Fibroblast of lung (primary cell): ENCODE results near the gene TIMP1. TPM values are rescaled to one million over a fixed set of nuclear protein-coding genes. Genes with fewer than 3 reads are reported as not detected.

ENCODE experiments used
- DNase-seq, 2 donors: peaks; one replicate each; pipeline versions ENCODE4 v3.0.0 to v3.0.0-alpha.2; 2010; ENCODE audit warnings: low read depth in 2 of 2
- H2AFZ ChIP-seq: 2 replicates; pipeline ENCODE4 v1.5.1; 2012; ENCODE audit warnings: low read length, control low read depth, inconsistent platforms
- H3K27ac ChIP-seq: 2 replicates; pipeline ENCODE4 v1.5.1; 2011; ENCODE audit warnings: low read length, control low read depth; ENCODE audit not compliant: insufficient read depth
- H3K27me3 ChIP-seq: 2 replicates; pipeline ENCODE4 v1.5.1; 2011; ENCODE audit warnings: mild to moderate bottlenecking, low read length; ENCODE audit not compliant: control insufficient read depth, insufficient read depth
- H3K36me3 ChIP-seq: 2 replicates; pipeline ENCODE4 v1.5.1; 2011; ENCODE audit warnings: low read length; ENCODE audit not compliant: control insufficient read depth, insufficient read depth
- H3K4me1 ChIP-seq: 2 replicates; pipeline ENCODE4 v1.5.1; 2011; ENCODE audit warnings: low read length; ENCODE audit not compliant: control insufficient read depth, insufficient read depth; ENCODE audit errors: extremely low read depth
- H3K4me2 ChIP-seq: 2 replicates; pipeline ENCODE4 v1.5.1; 2011; ENCODE audit warnings: low read length, control low read depth; ENCODE audit not compliant: insufficient read depth; ENCODE audit errors: extremely low read depth
- H3K4me3 ChIP-seq, 4 experiments: fragments of 200-600 bp in 1 of 4; sonication (generic) in 1 of 4; replicated peaks in 1 of 4; 2 replicates each; pipeline ENCODE4 v1.5.1; 2011 to 2016; ENCODE audit warnings: low read length in 4 of 4, low read depth in 3 of 4, mild to moderate bottlenecking in 3 of 4, control low read depth in 2 of 4, inconsistent platforms in 1 of 4, mixed read lengths in 1 of 4; ENCODE audit not compliant: insufficient read depth in 1 of 4; ENCODE audit errors: control extremely low read depth in 1 of 4
- H3K79me2 ChIP-seq: 2 replicates; pipeline ENCODE4 v1.5.1; 2012; ENCODE audit warnings: mild to moderate bottlenecking, low read length, inconsistent platforms; ENCODE audit not compliant: control insufficient read depth, insufficient read depth
- H3K9ac ChIP-seq: 2 replicates; pipeline ENCODE4 v1.5.1; 2011; ENCODE audit warnings: mild to moderate bottlenecking, low read length, control low read depth; ENCODE audit not compliant: insufficient read depth
- H3K9me3 ChIP-seq: 2 replicates; pipeline ENCODE4 v1.5.1; 2012; ENCODE audit warnings: low read depth, low read length; ENCODE audit not compliant: control insufficient read depth, insufficient read depth
- H4K20me1 ChIP-seq: 2 replicates; pipeline ENCODE4 v1.5.1; 2011; ENCODE audit warnings: low read length; ENCODE audit not compliant: control insufficient read depth, insufficient read depth; ENCODE audit errors: extremely low read depth
- CTCF ChIP-seq, 2 donors: IDR thresholded peaks in 1 of 2; conservative IDR thresholded peaks in 1 of 2; 1 replicate in 1 of 2; 2 replicates in 1 of 2; pipeline ENCODE4 v1.5.1; 2011 to 2012; ENCODE audit warnings: low read length in 2 of 2, control low read depth in 1 of 2, inconsistent platforms in 1 of 2, low read depth in 1 of 2, mild to moderate bottlenecking in 1 of 2
- EZH2 ChIP-seq: IDR thresholded peaks from 2 replicates; pipeline ENCODE4 v1.5.1; 2012; ENCODE audit warnings: low read length, control low read depth, mild to moderate bottlenecking; ENCODE audit errors: missing control alignments
- polyA plus RNA-seq, 2 donors: library from polyadenylated mRNA; depleted of rRNA in 1 of 2; stranded (reverse) in 1 of 2; unstranded in 1 of 2; fragments of >200 nt; gene quantifications; 2 replicates each; pipeline ENCODE4 v1.2.1, GENCODE V29; 2011 to 2012; ENCODE audit warnings: missing spikeins in 1 of 2
- total RNA-seq: library from RNA; depleted of rRNA; stranded (reverse); fragments of >200 nt; gene quantifications from 2 replicates; pipeline ENCODE4 v1.2.1, GENCODE V29; 2014

TIMP1 gene
- total and polyA plus RNA-seq, 2 donors (not counting 1 experiment from before 2014, with no cell fraction given), result 845 to 1,117 TPM

DNA sequence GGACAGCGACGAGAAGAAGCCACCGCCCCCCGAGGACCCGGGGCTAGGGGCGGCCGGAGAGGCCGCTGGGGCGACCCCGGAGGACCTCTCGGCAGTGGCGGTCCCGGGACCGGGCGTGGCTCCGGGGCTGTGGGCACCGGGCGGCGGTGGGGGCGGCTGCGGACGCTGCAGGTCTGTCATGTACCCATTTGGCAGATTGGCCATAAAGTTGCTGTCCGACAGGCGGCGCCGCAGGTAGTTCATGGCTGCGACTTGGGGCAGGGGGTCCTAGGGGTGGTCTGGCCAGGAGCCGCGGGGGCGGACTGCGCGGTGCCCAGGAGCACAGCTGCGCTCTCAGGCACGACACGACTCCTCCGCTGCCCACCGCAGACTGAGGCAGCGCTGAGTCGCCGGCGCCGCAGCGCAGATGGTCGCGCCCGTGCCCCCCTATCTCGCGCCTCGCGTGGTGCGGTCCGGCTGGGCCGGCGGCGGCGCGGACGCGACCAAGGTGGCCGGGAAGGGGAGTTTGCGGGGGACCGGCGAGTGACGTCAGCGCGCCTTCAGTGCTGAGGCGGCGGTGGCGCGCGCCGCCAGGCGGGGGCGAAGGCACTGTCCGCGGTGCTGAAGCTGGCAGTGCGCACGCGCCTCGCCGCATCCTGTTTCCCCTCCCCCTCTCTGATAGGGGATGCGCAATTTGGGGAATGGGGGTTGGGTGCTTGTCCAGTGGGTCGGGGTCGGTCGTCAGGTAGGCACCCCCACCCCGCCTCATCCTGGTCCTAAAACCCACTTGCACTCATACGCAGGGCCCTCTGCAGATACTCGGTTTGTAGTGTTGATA is 37.5 kb downstream of the TIMP1 start, which contains the start of gene SYN1:
Gene SYN1, minus strand, starts transcription at position 372 of the 817 bp plus-strand sequence. Its CDS starts 129 bp downstream, at position 243.
- TF ChIP-seq CTCF (conservative IDR thresholded peaks at IDR 0.05 in 1 of 2, IDR thresholded peaks at IDR 0.05 in 1 of 2; ENCODE audit: low read depth in 1 of 2, low read length in 2 of 2) (no peak), EZH2 (no peak)
- no peaks in the 10 kb centered on the region for H4K20me1 ChIP-seq
- peaks cover 3% of the 10 kb centered on the region for H3K4me1 ChIP-seq
- H2AFZ ChIP-seq, result no peak within 1 kb of the TSS
- no peaks in the 10 kb centered on the region for H3K9me3 ChIP-seq
- H3K27me3 ChIP-seq, result peaks cover 5% of the 10 kb centered on the region
- no peak within 1 kb of the TSS for H3K9ac ChIP-seq
- peak within 1 kb of the TSS in 2 of 4 experiments; percentile 21 to 48 for H3K4me3 ChIP-seq
- H3K36me3 ChIP-seq, result no peaks in the 10 kb centered on the region
- H3K4me2 ChIP-seq, result peak within 1 kb of the TSS; percentile 25
- no peaks in the 10 kb centered on the region for H3K79me2 ChIP-seq
- H3K27ac ChIP-seq, result no peak within 1 kb of the TSS
- DNase-seq, result peak; percentile 74 to 79

- TF ChIP-seq CTCF (conservative IDR thresholded peaks at IDR 0.05 in 1 of 2, IDR thresholded peaks at IDR 0.05 in 1 of 2; ENCODE audit: low read depth in 1 of 2, low read length in 2 of 2) (no peak), EZH2 (no peak)
- peaks cover 5% of the 10 kb centered on the region for H3K27me3 ChIP-seq
- H3K27ac ChIP-seq, result no peak overlapping the region
- no peak overlapping the region for H3K9ac ChIP-seq
- no peaks in the 10 kb centered on the region for H3K9me3 ChIP-seq
- peaks cover 3% of the 10 kb centered on the region for H3K4me1 ChIP-seq
- H4K20me1 ChIP-seq, result no peaks in the 10 kb centered on the region
- H3K36me3 ChIP-seq, result no peaks in the 10 kb centered on the region
- no peak overlapping the region for H3K4me3 ChIP-seq
- no peak for DNase-seq
- no peak overlapping the region for H2AFZ ChIP-seq
- H3K79me2 ChIP-seq, result no peaks in the 10 kb centered on the region
- no peak overlapping the region for H3K4me2 ChIP-seq
Observed at GRCh38 chrX:47620303-47620685, 38.1 kb downstream of the TIMP1 start.

- Histone ChIP-seq H3K27me3 (peaks cover 5% of the 10 kb centered on the region), H4K20me1 (no peaks in the 10 kb centered on the region), H3K36me3 (no peaks in the 10 kb centered on the region), H3K9ac (no peak overlapping the region), H3K4me3 (no peak overlapping the region), H3K4me1 (peaks cover 3% of the 10 kb centered on the region), H3K4me2 (no peak overlapping the region), H3K9me3 (no peaks in the 10 kb centered on the region), H3K27ac (no peak overlapping the region), H2AFZ (no peak overlapping the region), H3K79me2 (no peaks in the 10 kb centered on the region)
- DNase-seq, result no peak
- TF ChIP-seq CTCF (conservative IDR thresholded peaks at IDR 0.05 in 1 of 2, IDR thresholded peaks at IDR 0.05 in 1 of 2; ENCODE audit: low read depth in 1 of 2, low read length in 2 of 2), result no peak
- TF ChIP-seq EZH2, result no peak
Observed at GRCh38 chrX:47621851-47622250, 39.6 kb downstream of the TIMP1 start.
